NCI-H1105 treated with DMSO at 0.1 percent for 48 hours (cell line): ENCODE measurements around the gene SIRT2.

ENCODE experiments used
- DNase-seq: peaks from one replicate; lab custom pipeline; 2025; lab: John Stamatoyannopoulos, UW

SIRT2 gene

GRCh38 chr19:38920602-38921419, 21.4 kb upstream of the SIRT2 start:
- DNase-seq = no peak

- DNase-seq = no peak
Measured at GRCh38 chr19:38919837-38920601, 20.6 kb upstream of the SIRT2 start.

GRCh38 chr19:38918526-38918925, 19.1 kb upstream of the SIRT2 start:
- no peak for DNase-seq

GRCh38 chr19:38917921-38918491, 18.6 kb upstream of the SIRT2 start:
- no peak for DNase-seq

GRCh38 chr19:38917516-38917915, 18.1 kb upstream of the SIRT2 start:
- no peak for DNase-seq

GRCh38 chr19:38915329-38916321, 16.2 kb upstream of the SIRT2 start:
- DNase-seq = no peak

GRCh38 chr19:38913958-38914357, 14.5 kb upstream of the SIRT2 start:
- no peak for DNase-seq

GRCh38 chr19:38912600-38913514, 13.4 kb upstream of the SIRT2 start:
- no peak for DNase-seq

GRCh38 chr19:38911388-38912001, 12.1 kb upstream of the SIRT2 start:
- DNase-seq = no peak

GRCh38 chr19:38910488-38910887, 11.1 kb upstream of the SIRT2 start:
- no peak for DNase-seq

GRCh38 chr19:38908911-38909310, 9.5 kb upstream of the SIRT2 start:
- no peak for DNase-seq

- DNase-seq = no peak
Measured at GRCh38 chr19:38907670-38908069, 8.3 kb upstream of the SIRT2 start.

GRCh38 chr19:38907227-38907626, 7.8 kb upstream of the SIRT2 start:
- DNase-seq = no peak

- no peak for DNase-seq
Measured at GRCh38 chr19:38905620-38906019, 6.2 kb upstream of the SIRT2 start.

- no peak for DNase-seq
Measured at GRCh38 chr19:38904581-38905539, 5.4 kb upstream of the SIRT2 start.

- no peak for DNase-seq
Measured at GRCh38 chr19:38901683-38902082, 2.3 kb upstream of the SIRT2 start.

- no peak for DNase-seq
Measured at GRCh38 chr19:38900743-38901190, 1.3 kb upstream of the SIRT2 start.

- DNase-seq = no peak
Measured at GRCh38 chr19:38900202-38900629, 798 bp upstream of the SIRT2 start.
